GM12878 (cell line): ENCODE measurements around the gene C22orf31. TPM values are rescaled to one million over a fixed set of nuclear protein-coding genes. Genes with fewer than 3 reads are reported as not detected.

Experiments used
- ATAC-seq: fragments of 200-7000 bp; cut with Tn5 transposase; 3 replicates; pipeline ENCODE4 v1.9.1; 2020; ENCODE audit warnings: mild to moderate bottlenecking, moderate library complexity
- BruUV-seq: library from RNA; stranded (reverse); fragments of 400-500 nt; replicated peaks from 2 replicates; lab custom pipeline; 2021; lab: Mats Ljungman, UMichigan
- CTCF ChIA-PET: fragments of 300-600 bp; sonication (Branson Sonifier 250); formaldehyde crosslinking; extraction: SDS; loops from one replicate; lab custom pipeline; 2021; ENCODE audit warnings: inconsistent platforms; lab: Yijun Ruan, JAX
- POLR2A ChIA-PET: fragments of 350-600 bp; formaldehyde crosslinking; extraction: SDS; loops from one replicate; lab custom pipeline; 2021; ENCODE audit warnings: inconsistent platforms; lab: Charles Lee
- RAD21 ChIA-PET: fragments of 300-600 bp; sonication (Branson Sonifier 250); formaldehyde crosslinking; loops from one replicate; lab custom pipeline; 2023; ENCODE audit warnings: antibody characterized with exemption; ENCODE audit not compliant: unreplicated experiment; lab: Charles Lee
- SMC1A ChIA-PET: fragments of 300-600 bp; sonication (Branson Sonifier 250); formaldehyde crosslinking; loops from one replicate; lab custom pipeline; 2023; ENCODE audit not compliant: unreplicated experiment, uncharacterized antibody; lab: Charles Lee
- DNase-seq: peaks from one replicate; pipeline ENCODE4 v3.0.0-alpha.2; 2011; ENCODE audit warnings: low read depth, low spot score
- FAIRE-seq: peaks from 3 replicates; lab custom pipeline; 2011; peaks lifted over from hg19 to GRCh38; lab: Jason Lieb, UNC
- H2AFZ ChIP-seq: 2 replicates; pipeline ENCODE4 v1.6.0; 2011; ENCODE audit warnings: low read depth, low read length, control low read depth; ENCODE audit not compliant: control insufficient read depth
- H3K27ac ChIP-seq: 2 replicates; pipeline ENCODE4 v1.5.1; 2011; ENCODE audit warnings: control low read depth; ENCODE audit not compliant: control insufficient read depth, insufficient read depth
- H3K27me3 ChIP-seq, 2 experiments: replicated peaks in 1 of 2; 2 replicates each; pipeline versions ENCODE4 v1.6.0 to v1.6.1; 2011; ENCODE audit warnings: low read length in 1 of 2; ENCODE audit not compliant: control insufficient read depth in 2 of 2, insufficient read depth in 2 of 2
- H3K36me3 ChIP-seq, 2 experiments: 2 replicates each; pipeline ENCODE4 v1.5.1; 2011; ENCODE audit warnings: low read length in 1 of 2; ENCODE audit not compliant: control insufficient read depth in 2 of 2, insufficient read depth in 2 of 2
- H3K4me1 ChIP-seq: 2 replicates; pipeline ENCODE4 v1.6.1; 2011; ENCODE audit warnings: mild to moderate bottlenecking, low read length, moderate library complexity, mixed read lengths; ENCODE audit not compliant: control insufficient read depth, insufficient read depth
- H3K4me2 ChIP-seq: 2 replicates; pipeline ENCODE4 v1.6.0; 2011; ENCODE audit warnings: control low read depth; ENCODE audit not compliant: control insufficient read depth, insufficient read depth
- H3K4me3 ChIP-seq: fragments of 200-600 bp; sonication (generic); 2 replicates; pipeline ENCODE4 v1.5.1; 2016
- H3K79me2 ChIP-seq: 2 replicates; pipeline ENCODE4 v1.6.0; 2011; ENCODE audit warnings: low read length; ENCODE audit not compliant: control insufficient read depth, insufficient read depth
- H3K9ac ChIP-seq: 2 replicates; pipeline ENCODE4 v1.8.0; 2011; ENCODE audit warnings: low read length, control low read depth, mixed read lengths; ENCODE audit not compliant: control insufficient read depth, insufficient read depth
- H3K9me3 ChIP-seq: replicated peaks from 3 replicates; pipeline ENCODE4 v1.5.1; 2011; ENCODE audit warnings: mild to moderate bottlenecking, low read length; ENCODE audit not compliant: control insufficient read depth, insufficient read depth
- H4K20me1 ChIP-seq: 2 replicates; pipeline ENCODE4 v1.6.0; 2011; ENCODE audit not compliant: control insufficient read depth, insufficient read depth
- BCL11A ChIP-seq: IDR thresholded peaks from 2 replicates; pipeline ENCODE4 v1.6.1; 2011; ENCODE audit warnings: low read depth, low read length
- CHD2 ChIP-seq: IDR thresholded peaks from 2 replicates; pipeline ENCODE4 v1.6.1; 2011; ENCODE audit warnings: low read depth, low read length, improper control_type of control experiment, borderline replicate concordance
- CHD4 ChIP-seq: fragments of 200-600 bp; sonication (generic); IDR thresholded peaks from 2 replicates; pipeline ENCODE4 v1.6.1; 2016; ENCODE audit warnings: mild to moderate bottlenecking
- FOS ChIP-seq: IDR thresholded peaks from 3 replicates; pipeline ENCODE4 v1.6.1; 2011; ENCODE audit warnings: borderline replicate concordance; ENCODE audit not compliant: insufficient read length; ENCODE audit errors: extremely low read depth
- HCFC1 ChIP-seq: fragments of 150-350 bp; IDR thresholded peaks from 2 replicates; pipeline ENCODE4 v1.6.1; 2014; ENCODE audit warnings: low read length
- KDM1A ChIP-seq: fragments of 200-600 bp; sonication (generic); IDR thresholded peaks from 2 replicates; pipeline ENCODE4 v1.6.1; 2016; ENCODE audit warnings: borderline replicate concordance
- SMAD5 ChIP-seq: IDR thresholded peaks from 2 replicates; pipeline ENCODE4 v1.6.1; 2016; ENCODE audit warnings: antibody characterized with exemption, low read depth
- ZBTB33 ChIP-seq: fragments of 450-650 bp; IDR thresholded peaks from 2 replicates; pipeline ENCODE4 v1.6.1; 2017; ENCODE audit warnings: mild to moderate bottlenecking
- ZNF24 ChIP-seq: fragments of 450-650 bp; IDR thresholded peaks from 2 replicates; pipeline ENCODE4 v1.6.1; 2017; ENCODE audit warnings: antibody characterized with exemption, mild to moderate bottlenecking
- ZNF622 ChIP-seq: fragments of 450-650 bp; IDR thresholded peaks from 2 replicates; pipeline ENCODE4 v1.6.1; 2017; ENCODE audit warnings: mild to moderate bottlenecking, inconsistent platforms
- WGBS: methylation state at CpG from one replicate; pipeline ENCODE4 v1.1.6; 2016; ENCODE audit warnings: low lambda C conversion rate; ENCODE audit not compliant: insufficient replicate concordance, insufficient coverage; ENCODE audit errors: missing lambda C conversion rate; 5-methylcytosine and 5-hydroxymethylcytosine counted together
- in situ Hi-C: fragments of 300-500 bp; cut with MboI; formaldehyde crosslinking; loops from 9 replicates; pipeline ENCODE4 v1.14.3; 2018; ENCODE audit warnings: mixed read lengths
- intact Hi-C: fragments of 100-400 bp; cut with micrococcal nuclease; formaldehyde crosslinking; loops from one replicate; pipeline ENCODE4 v1.14.2; 2022; ENCODE audit not compliant: unreplicated experiment
- polyA plus RNA-seq, 11 experiments: library from polyadenylated mRNA; depleted of rRNA in 4 of 11; unstranded in 6 of 11; stranded (reverse) in 5 of 11; fragments of >200 nt; fragmentation: Nextera tagmentation in 4 of 11; fragmentation: Illumina TruSeq in 1 of 11; extraction: Ambion mirVana in 4 of 11; extraction: Trizol in 1 of 11; gene quantifications; 1 replicate in 1 of 11; 2 replicates in 10 of 11; pipeline versions ENCODE4 v1.2.1 to v1.2.3, GENCODE V29; 2011 to 2016; ENCODE audit warnings: inconsistent platforms in 2 of 11, missing spikeins in 2 of 11, low read depth in 1 of 11
- total RNA-seq, 4 experiments: library from RNA; depleted of rRNA in 3 of 4; stranded (reverse); fragments of >200 nt in 3 of 4; fragmentation: Illumina TruSeq in 1 of 4; extraction: Trizol in 1 of 4; gene quantifications; 2 replicates each; pipeline versions ENCODE4 v1.2.1 to v1.2.3, GENCODE V29; 2013 to 2021

Gene C22orf31
- total and polyA plus RNA-seq, 10 of the 15 experiments (the other 5 are each of a cell fraction or from before 2014, with no cell fraction given): not detected

- no peak for TF ChIP-seq ZBTB33
These were observed 723 bp upstream of the C22orf31 start (continued) for GRCh38 chr22:29062286-29062821.

GRCh38 chr22:29060931-29061330 is 700 bp downstream of the C22orf31 start:
- Histone ChIP-seq H3K4me3 (no peak overlapping the region), H3K4me1 (no peaks in the 10 kb centered on the region), H2AFZ (no peak overlapping the region), H3K27ac (no peak overlapping the region), H3K36me3 (no peaks in the 10 kb centered on the region), H3K27me3 (peaks cover 0 to 11% of the 10 kb centered on the region in 2 experiments; a peak in 1 of 4 replicates), H3K79me2 (no peaks in the 10 kb centered on the region), H4K20me1 (no peaks in the 10 kb centered on the region), H3K9me3 (no peaks in the 10 kb centered on the region), H3K9ac (no peak overlapping the region), H3K4me2 (no peak overlapping the region)
- in situ Hi-C loops: no loop called here
- TF ChIP-seq CHD4 (no peak), HCFC1 (no peak), SMAD5 (no peak), CHD2 (no peak), KDM1A (no peak), FOS (no peak), ZNF622 (no peak), BCL11A (no peak), ZNF24 (no peak)
- POLR2A ChIA-PET: no interaction called here
- CTCF ChIA-PET: interaction anchor here (0.7 to 1.8 kb wide), 3 partner anchors 10 to 93 kb away, joined by 3 to 4 read pairs (median 4); no protein-coding TSS in a partner anchor
- SMC1A ChIA-PET: interaction anchor here (2.0 kb wide), 1 partner anchor 20 kb away, joined by 4 read pairs; no protein-coding TSS in a partner anchor
- WGBS: 20% methylated on average over 7 of the region's 7 CpGs
- FAIRE-seq: no peak
- intact Hi-C loops: no loop called here
- no peak for DNase-seq
- RAD21 ChIA-PET: interaction anchor here (1.0 kb wide), 1 partner anchor 93 kb away, joined by 3 read pairs; no protein-coding TSS in a partner anchor
- no peak for ATAC-seq
- BruUV-seq: no TSS peak
